GM23338 (cell line): ENCODE results near the gene AFF2.

ENCODE experiments used
- EZH2 ChIP-seq: fragments of 200-600 bp; sonication (generic); IDR thresholded peaks from one replicate; pipeline ENCODE4 v1.8.0; 2017; ENCODE audit warnings: antibody characterized with exemption, mild to moderate bottlenecking, low read depth; ENCODE audit not compliant: unreplicated experiment
- EZH2phosphoT487 ChIP-seq: fragments of 200-600 bp; sonication (generic); IDR thresholded peaks from one replicate; pipeline ENCODE4 v1.8.1; 2018; ENCODE audit warnings: antibody characterized with exemption; ENCODE audit not compliant: unreplicated experiment
- ZNF114 ChIP-seq: fragments of 250-450 bp; sonication (Bioruptor Pico); IDR thresholded peaks from 2 replicates; pipeline ENCODE4 v1.5.0; 2020; ENCODE audit warnings: mild to moderate bottlenecking, moderate library complexity
- TF ChIP-seq, protein P1 (sequence below), 2 experiments: fragments of 200-600 bp in 1 of 2; sonication (generic) in 1 of 2; conservative IDR thresholded peaks; 2 replicates each; pipeline versions ENCODE4 v1.5.1 to v1.6.1; 2016 to 2017; ENCODE audit warnings: antibody characterized with exemption in 2 of 2, low read depth in 2 of 2, mild to moderate bottlenecking in 2 of 2, moderate library complexity in 1 of 2
- TF ChIP-seq, protein P2 (sequence below): IDR thresholded peaks from one replicate; pipeline ENCODE4 v1.6.1; 2018; ENCODE audit warnings: antibody characterized with exemption; ENCODE audit not compliant: unreplicated experiment

DNA sequence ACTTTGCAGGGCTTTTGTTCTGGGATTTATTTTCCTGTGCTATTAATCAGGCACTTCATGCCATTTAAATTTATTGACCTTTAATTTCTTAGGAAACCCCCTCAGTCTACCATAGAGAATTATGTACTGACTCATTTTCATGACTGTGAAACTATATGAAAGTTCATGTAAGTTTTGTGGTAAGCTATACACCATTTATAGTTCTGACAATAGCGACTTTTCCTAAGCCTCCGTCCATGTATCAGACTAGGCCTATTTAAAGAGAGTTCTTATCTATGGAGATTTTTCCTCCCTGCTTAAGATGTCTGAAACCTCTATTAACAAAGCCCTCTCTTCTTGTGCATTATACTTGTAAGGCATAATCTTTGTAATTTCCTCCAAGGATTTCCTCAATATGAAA, 111.6 kb downstream of the AFF2 start:
- TF ChIP-seq, protein P1, sequence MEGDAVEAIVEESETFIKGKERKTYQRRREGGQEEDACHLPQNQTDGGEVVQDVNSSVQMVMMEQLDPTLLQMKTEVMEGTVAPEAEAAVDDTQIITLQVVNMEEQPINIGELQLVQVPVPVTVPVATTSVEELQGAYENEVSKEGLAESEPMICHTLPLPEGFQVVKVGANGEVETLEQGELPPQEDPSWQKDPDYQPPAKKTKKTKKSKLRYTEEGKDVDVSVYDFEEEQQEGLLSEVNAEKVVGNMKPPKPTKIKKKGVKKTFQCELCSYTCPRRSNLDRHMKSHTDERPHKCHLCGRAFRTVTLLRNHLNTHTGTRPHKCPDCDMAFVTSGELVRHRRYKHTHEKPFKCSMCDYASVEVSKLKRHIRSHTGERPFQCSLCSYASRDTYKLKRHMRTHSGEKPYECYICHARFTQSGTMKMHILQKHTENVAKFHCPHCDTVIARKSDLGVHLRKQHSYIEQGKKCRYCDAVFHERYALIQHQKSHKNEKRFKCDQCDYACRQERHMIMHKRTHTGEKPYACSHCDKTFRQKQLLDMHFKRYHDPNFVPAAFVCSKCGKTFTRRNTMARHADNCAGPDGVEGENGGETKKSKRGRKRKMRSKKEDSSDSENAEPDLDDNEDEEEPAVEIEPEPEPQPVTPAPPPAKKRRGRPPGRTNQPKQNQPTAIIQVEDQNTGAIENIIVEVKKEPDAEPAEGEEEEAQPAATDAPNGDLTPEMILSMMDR (conservative IDR thresholded peaks at IDR 0.05; ENCODE audit: low read depth in 2 of 2), result no peak
- no peak for TF ChIP-seq EZH2
- TF ChIP-seq EZH2phosphoT487, result no peak
- TF ChIP-seq, protein P2, sequence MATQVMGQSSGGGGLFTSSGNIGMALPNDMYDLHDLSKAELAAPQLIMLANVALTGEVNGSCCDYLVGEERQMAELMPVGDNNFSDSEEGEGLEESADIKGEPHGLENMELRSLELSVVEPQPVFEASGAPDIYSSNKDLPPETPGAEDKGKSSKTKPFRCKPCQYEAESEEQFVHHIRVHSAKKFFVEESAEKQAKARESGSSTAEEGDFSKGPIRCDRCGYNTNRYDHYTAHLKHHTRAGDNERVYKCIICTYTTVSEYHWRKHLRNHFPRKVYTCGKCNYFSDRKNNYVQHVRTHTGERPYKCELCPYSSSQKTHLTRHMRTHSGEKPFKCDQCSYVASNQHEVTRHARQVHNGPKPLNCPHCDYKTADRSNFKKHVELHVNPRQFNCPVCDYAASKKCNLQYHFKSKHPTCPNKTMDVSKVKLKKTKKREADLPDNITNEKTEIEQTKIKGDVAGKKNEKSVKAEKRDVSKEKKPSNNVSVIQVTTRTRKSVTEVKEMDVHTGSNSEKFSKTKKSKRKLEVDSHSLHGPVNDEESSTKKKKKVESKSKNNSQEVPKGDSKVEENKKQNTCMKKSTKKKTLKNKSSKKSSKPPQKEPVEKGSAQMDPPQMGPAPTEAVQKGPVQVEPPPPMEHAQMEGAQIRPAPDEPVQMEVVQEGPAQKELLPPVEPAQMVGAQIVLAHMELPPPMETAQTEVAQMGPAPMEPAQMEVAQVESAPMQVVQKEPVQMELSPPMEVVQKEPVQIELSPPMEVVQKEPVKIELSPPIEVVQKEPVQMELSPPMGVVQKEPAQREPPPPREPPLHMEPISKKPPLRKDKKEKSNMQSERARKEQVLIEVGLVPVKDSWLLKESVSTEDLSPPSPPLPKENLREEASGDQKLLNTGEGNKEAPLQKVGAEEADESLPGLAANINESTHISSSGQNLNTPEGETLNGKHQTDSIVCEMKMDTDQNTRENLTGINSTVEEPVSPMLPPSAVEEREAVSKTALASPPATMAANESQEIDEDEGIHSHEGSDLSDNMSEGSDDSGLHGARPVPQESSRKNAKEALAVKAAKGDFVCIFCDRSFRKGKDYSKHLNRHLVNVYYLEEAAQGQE, result no peak
- no peak for TF ChIP-seq ZNF114 (CRISPR knock-in tag)
